NB4 (cell line): Measurements from ENCODE around the gene NIN.
"Not testable (repeated sequence)": the region's sequence is repeated elsewhere in the genome, so short reads cannot be mapped to it uniquely, and the experiment has no call there.

Source experiments
- DNase-seq: peaks from one replicate; pipeline ENCODE4 v3.0.0; 2010; ENCODE audit warnings: low read depth
- H3K4me3 ChIP-seq: one replicate; pipeline ENCODE4 v1.5.1; 2011; ENCODE audit warnings: mild to moderate bottlenecking, low read depth, low read length, moderate library complexity
- MYC ChIP-seq: IDR thresholded peaks from 2 replicates; pipeline ENCODE4 v1.6.1; 2011; ENCODE audit warnings: low read depth, low read length
- POLR2A ChIP-seq: IDR thresholded peaks from 2 replicates; pipeline ENCODE4 v1.6.1; 2011; ENCODE audit warnings: mild to moderate bottlenecking; ENCODE audit not compliant: insufficient read length; ENCODE audit errors: extremely low read depth
- TF ChIP-seq, protein P1 (sequence below): IDR thresholded peaks from 2 replicates; pipeline ENCODE4 v1.6.1; 2011; ENCODE audit warnings: low read depth, low read length
- TF ChIP-seq, protein P2 (sequence below): IDR thresholded peaks from one replicate; pipeline ENCODE4 v1.5.1; 2012; ENCODE audit warnings: low read depth, low read length

The NIN gene

DNA sequence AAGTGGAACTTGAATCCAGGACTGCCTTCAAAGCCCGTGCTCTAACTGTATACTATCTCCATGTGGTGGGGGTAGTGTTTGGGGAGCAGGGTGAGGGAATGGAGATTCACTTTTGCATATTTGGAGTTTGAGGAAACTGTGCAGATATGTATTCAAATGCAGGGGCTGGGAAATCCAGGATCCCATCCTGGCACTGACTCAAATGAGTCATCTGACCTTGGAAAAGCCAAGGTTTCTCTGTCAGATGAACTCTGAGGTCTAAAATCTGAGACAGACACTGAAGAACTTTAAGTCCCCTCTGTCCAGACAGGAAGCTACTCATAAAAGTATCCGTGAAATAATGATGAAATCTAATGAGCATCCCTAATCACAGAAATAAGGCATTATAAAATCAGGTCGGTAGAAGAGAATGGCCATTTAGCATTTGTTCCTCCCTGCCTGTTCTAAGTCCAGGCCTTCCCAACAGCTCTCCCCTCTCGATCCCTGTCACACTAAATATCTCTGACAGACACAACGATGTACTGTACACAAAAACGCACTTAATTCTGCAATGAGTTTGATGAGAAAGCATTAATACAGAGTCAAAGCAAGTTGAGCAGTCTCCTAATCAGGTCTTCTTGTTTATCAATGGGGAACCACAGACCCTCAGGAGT is 14.4 kb downstream of the NIN start:
- no peak for DNase-seq
- no peak for TF ChIP-seq POLR2A
- TF ChIP-seq MYC: no peak
- TF ChIP-seq, protein P1, sequence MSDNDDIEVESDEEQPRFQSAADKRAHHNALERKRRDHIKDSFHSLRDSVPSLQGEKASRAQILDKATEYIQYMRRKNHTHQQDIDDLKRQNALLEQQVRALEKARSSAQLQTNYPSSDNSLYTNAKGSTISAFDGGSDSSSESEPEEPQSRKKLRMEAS: no peak
- TF ChIP-seq, protein P2, sequence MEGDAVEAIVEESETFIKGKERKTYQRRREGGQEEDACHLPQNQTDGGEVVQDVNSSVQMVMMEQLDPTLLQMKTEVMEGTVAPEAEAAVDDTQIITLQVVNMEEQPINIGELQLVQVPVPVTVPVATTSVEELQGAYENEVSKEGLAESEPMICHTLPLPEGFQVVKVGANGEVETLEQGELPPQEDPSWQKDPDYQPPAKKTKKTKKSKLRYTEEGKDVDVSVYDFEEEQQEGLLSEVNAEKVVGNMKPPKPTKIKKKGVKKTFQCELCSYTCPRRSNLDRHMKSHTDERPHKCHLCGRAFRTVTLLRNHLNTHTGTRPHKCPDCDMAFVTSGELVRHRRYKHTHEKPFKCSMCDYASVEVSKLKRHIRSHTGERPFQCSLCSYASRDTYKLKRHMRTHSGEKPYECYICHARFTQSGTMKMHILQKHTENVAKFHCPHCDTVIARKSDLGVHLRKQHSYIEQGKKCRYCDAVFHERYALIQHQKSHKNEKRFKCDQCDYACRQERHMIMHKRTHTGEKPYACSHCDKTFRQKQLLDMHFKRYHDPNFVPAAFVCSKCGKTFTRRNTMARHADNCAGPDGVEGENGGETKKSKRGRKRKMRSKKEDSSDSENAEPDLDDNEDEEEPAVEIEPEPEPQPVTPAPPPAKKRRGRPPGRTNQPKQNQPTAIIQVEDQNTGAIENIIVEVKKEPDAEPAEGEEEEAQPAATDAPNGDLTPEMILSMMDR: no peak

DNA sequence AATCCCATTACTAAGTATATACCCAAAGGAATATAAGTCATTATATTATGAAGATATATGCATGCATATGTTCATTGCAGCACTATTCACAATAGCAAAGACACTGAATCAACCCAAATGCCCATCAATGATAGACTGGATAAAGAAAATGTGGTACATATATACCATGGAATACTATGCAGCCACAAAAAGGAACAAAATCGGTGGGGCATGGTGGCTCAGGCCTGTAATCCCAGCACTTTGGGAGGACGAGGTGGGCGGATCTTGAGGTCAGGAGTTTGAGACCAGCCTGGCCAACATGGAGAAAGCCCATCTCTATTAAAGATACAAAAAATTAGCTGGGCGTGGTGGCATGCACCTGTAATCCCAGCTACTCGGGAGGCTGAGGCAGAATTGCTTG is 15.4 kb downstream of the NIN start:
- not testable (repeated sequence) for H3K4me3 ChIP-seq, DNase-seq

More for the DNA sequence above, 14.4 kb downstream of the NIN start:
- no peak overlapping the region for H3K4me3 ChIP-seq

DNA sequence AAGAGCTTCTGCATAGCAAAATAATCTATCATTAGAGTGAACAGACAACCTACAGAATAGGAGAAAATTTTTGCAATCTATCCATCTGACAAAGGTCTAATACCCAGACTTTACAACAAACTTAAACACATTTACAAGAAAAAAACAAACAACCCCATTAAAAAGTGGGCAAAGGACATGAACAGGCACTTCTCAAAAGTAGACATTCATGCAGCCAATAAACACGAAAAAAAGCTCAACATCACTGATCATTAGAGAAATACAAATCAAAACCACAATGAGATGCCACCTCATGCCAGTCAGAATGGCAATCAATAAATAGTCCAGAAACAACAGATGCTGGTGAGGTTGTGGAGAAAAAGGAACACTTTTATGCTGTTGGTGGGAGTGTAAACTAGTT is 15.9 kb downstream of the NIN start:
- not testable (repeated sequence) for H3K4me3 ChIP-seq, DNase-seq

DNA sequence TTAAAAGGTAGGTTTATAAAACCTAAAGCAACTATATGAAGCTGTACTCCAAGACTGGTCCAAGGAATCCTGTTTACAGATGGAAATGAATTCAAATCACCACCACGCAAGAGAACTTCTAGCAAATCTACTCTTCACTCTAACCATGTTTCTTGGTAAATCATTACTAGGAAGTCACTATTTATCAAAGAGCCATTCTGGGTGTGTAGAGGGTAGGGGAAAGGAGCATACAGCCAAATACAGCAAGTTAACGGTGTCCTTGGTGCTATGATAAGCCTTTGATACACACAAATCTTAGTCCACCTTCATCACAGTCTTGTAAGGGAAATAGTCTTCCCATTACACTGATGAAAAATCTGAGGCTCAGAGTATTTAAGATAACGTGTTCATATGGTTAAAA is 16.8 kb downstream of the NIN start:
- H3K4me3 ChIP-seq: no peak overlapping the region
- TF ChIP-seq, protein P2: no peak
- TF ChIP-seq MYC (no peak), POLR2A (no peak)
- TF ChIP-seq, protein P1: no peak
- DNase-seq: no peak

DNA sequence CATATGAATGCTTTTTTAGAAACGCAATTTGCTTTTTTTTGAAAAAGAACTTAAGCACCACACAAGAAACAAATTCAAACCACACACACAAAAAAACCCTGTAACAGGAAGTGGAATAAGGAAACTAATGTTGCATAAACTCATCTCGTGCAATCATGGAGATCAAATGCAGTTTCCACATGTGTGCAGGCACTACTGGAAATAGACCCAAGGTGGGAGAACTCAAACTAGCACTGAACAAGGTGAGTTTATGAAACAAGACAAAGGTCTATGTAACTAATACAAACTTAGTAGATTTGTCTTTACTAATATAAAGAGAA is 17.5 kb downstream of the NIN start:
- DNase-seq: peak; percentile 85
- peak overlapping the region; percentile 48 for H3K4me3 ChIP-seq
- TF ChIP-seq MYC (peak; percentile 86), POLR2A (no peak)
- TF ChIP-seq, protein P2: no peak
- TF ChIP-seq, protein P1: peak; percentile 89

DNA sequence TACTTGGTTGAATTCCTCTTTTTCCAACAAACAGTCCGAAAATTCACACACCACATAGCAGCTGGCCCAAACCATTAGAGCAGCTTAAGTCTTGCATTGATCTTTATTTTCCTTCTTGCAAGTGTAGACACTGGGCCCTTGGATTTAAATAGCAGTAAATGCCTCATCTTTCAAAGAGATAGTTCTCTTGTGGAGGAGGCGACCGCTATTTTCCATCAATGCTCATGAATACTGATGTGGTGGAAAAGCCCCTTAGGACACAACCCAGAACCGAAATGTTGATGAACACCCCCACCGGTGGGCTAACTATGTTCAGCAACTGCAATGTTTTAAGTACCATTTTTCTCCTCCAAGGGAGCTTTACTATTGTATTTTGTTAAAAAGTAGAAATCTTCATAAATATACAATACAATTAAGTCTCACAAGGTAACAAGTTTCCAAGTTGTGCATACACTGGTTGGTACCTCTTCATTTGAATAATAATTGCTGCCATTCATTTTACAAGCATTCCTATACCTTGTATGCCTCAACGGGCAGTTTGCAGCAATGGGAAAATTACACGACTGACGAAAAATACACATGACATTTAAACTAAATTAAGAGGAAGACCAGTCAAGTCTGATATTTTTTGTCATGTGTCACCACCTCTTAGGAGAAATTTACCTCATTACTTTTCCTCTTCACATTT is 18.0 kb downstream of the NIN start:
- TF ChIP-seq, protein P2: no peak
- TF ChIP-seq MYC (no peak), POLR2A (no peak)
- TF ChIP-seq, protein P1: no peak
- peak; percentile 46 for DNase-seq
- peak overlapping the region; percentile 48 for H3K4me3 ChIP-seq

DNA sequence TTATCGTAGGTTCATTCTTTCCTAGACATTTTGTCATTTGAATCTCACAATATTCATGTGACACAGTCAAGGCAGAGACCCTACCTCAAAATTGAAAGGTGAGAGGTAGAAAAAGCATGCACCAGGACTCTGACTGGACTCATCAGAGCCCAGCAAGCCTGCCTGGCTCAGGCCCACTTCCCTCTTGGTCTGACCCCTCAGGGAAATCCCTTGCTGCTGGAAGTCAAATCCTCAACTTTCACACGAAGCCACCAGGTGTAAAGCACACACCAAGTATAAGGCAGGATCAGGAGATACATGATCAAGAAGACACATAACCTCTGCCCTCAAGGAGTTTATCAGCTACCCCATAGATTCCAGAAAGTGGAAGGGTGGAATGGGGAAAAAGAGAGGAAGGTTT is 18.8 kb downstream of the NIN start:
- TF ChIP-seq, protein P2: no peak
- TF ChIP-seq MYC (no peak), POLR2A (no peak)
- TF ChIP-seq, protein P1: no peak
- DNase-seq: no peak
- H3K4me3 ChIP-seq: no peak overlapping the region
